CD14-positive monocyte (primary cell): Measurements from ENCODE around the gene TMED8. TPM values are rescaled to one million over a fixed set of nuclear protein-coding genes. Genes with fewer than 3 reads are reported as not detected.
"Not testable (repeated sequence)": the region's sequence is repeated elsewhere in the genome, so short reads cannot be mapped to it uniquely, and the experiment has no call there.

Experiments used
- DNase-seq, 3 donors: peaks; one replicate each; pipeline ENCODE4 v3.0.0-alpha.2; 2011 to 2022
- H2AFZ ChIP-seq: 2 replicates; pipeline ENCODE4 v1.6.0; 2012; ENCODE audit warnings: mild to moderate bottlenecking, low read depth, low read length, inconsistent platforms; ENCODE audit not compliant: insufficient read depth, poor library complexity, severe bottlenecking
- H3K27ac ChIP-seq, 2 donors: 1 replicate in 1 of 2; 2 replicates in 1 of 2; pipeline ENCODE4 v1.5.1; 2012 to 2013; ENCODE audit warnings: low read length in 2 of 2, control low read depth in 1 of 2, inconsistent platforms in 1 of 2, low read depth in 1 of 2, mild to moderate bottlenecking in 1 of 2
- H3K27me3 ChIP-seq, 2 donors: one replicate each; pipeline versions ENCODE4 v1.6.0 to v1.6.1; 2011 to 2013; ENCODE audit warnings: low read length in 2 of 2; ENCODE audit not compliant: control insufficient read depth in 2 of 2, insufficient read depth in 2 of 2
- H3K36me3 ChIP-seq, 2 donors: replicated peaks in 1 of 2; 1 replicate in 1 of 2; 2 replicates in 1 of 2; pipeline versions ENCODE4 v1.5.1 to v1.6.1; 2012 to 2013; ENCODE audit warnings: low read length in 2 of 2, control low read depth in 1 of 2, inconsistent platforms in 1 of 2, mild to moderate bottlenecking in 1 of 2; ENCODE audit not compliant: insufficient read depth in 2 of 2, control insufficient read depth in 1 of 2
- H3K4me1 ChIP-seq, 2 donors: 1 replicate in 1 of 2; 2 replicates in 1 of 2; pipeline versions ENCODE4 v1.5.1 to v1.6.1; 2012 to 2013; ENCODE audit warnings: low read length in 2 of 2, control low read depth in 1 of 2, inconsistent platforms in 1 of 2, mild to moderate bottlenecking in 1 of 2, moderate library complexity in 1 of 2; ENCODE audit not compliant: insufficient read depth in 2 of 2, control insufficient read depth in 1 of 2
- H3K4me2 ChIP-seq: replicated peaks from 2 replicates; pipeline ENCODE3; 2012; ENCODE audit warnings: low read length, moderate library complexity, mild to moderate bottlenecking; ENCODE audit not compliant: poor library complexity, severe bottlenecking; ENCODE audit errors: extremely low read depth
- H3K4me3 ChIP-seq, 3 experiments: fragments of 200-600 bp in 1 of 3; sonication (generic) in 1 of 3; replicated peaks in 1 of 3; 1 replicate in 2 of 3; 2 replicates in 1 of 3; pipeline ENCODE4 v1.5.1; 2011 to 2013; ENCODE audit warnings: low read length in 3 of 3, mild to moderate bottlenecking in 3 of 3, control low read depth in 2 of 3, low read depth in 2 of 3, inconsistent platforms in 1 of 3, moderate library complexity in 1 of 3
- H3K79me2 ChIP-seq: 2 replicates; pipeline ENCODE4 v1.6.0; 2012; ENCODE audit warnings: mild to moderate bottlenecking, control low read depth, inconsistent platforms, low read length, moderate library complexity; ENCODE audit not compliant: insufficient read depth
- H3K9ac ChIP-seq: 2 replicates; pipeline ENCODE4 v1.6.0; 2017; ENCODE audit warnings: low read length, mild to moderate bottlenecking; ENCODE audit not compliant: insufficient read depth, poor library complexity, severe bottlenecking
- H3K9me3 ChIP-seq, 2 donors: replicated peaks in 1 of 2; 1 replicate in 1 of 2; 2 replicates in 1 of 2; pipeline versions ENCODE4 v1.5.1 to v1.6.1; 2012 to 2013; ENCODE audit warnings: low read length in 2 of 2, control low read depth in 1 of 2; ENCODE audit not compliant: control insufficient read depth in 1 of 2, insufficient read depth in 1 of 2
- H4K20me1 ChIP-seq: 2 replicates; pipeline ENCODE4 v1.6.0; 2012; ENCODE audit warnings: mild to moderate bottlenecking, low read length, control low read depth, moderate library complexity; ENCODE audit not compliant: insufficient read depth
- H3K27ac Mint-ChIP-seq, 7 donors: one replicate each; pipeline ENCODE4 v1.8.0; 2020; ENCODE audit warnings: mild to moderate bottlenecking in 7 of 7, mixed read lengths in 7 of 7, moderate library complexity in 6 of 7, inconsistent platforms in 2 of 7
- H3K27me3 Mint-ChIP-seq, 3 donors: one replicate each; pipeline ENCODE4 v1.8.0; 2021 to 2022; ENCODE audit warnings: low read depth in 3 of 3, mild to moderate bottlenecking in 3 of 3, mixed read lengths in 3 of 3, moderate library complexity in 3 of 3, inconsistent platforms in 1 of 3
- H3K36me3 Mint-ChIP-seq, 2 donors: one replicate each; pipeline ENCODE4 v1.8.0; 2020; ENCODE audit warnings: mixed read lengths in 2 of 2, inconsistent platforms in 1 of 2, mild to moderate bottlenecking in 1 of 2
- H3K4me1 Mint-ChIP-seq: one replicate; pipeline ENCODE4 v1.8.0; 2020; ENCODE audit warnings: mild to moderate bottlenecking, mixed read lengths
- H3K4me3 Mint-ChIP-seq, 2 donors: one replicate each; pipeline ENCODE4 v1.8.0; 2020; ENCODE audit warnings: mild to moderate bottlenecking in 2 of 2, mixed read lengths in 2 of 2, moderate library complexity in 1 of 2
- H3K9me3 Mint-ChIP-seq, 7 donors: one replicate each; pipeline ENCODE4 v1.8.0; 2020 to 2022; ENCODE audit warnings: mixed read lengths in 7 of 7, mild to moderate bottlenecking in 6 of 7, moderate library complexity in 6 of 7, inconsistent platforms in 2 of 7
- WGBS: methylation state at CpG from one replicate; pipeline ENCODE4 v1.1.5; 2013; ENCODE audit warnings: missing lambda C conversion rate; ENCODE audit not compliant: insufficient coverage; 5-methylcytosine and 5-hydroxymethylcytosine counted together
- intact Hi-C, 2 donors: fragments of 100-400 bp; cut with micrococcal nuclease; formaldehyde crosslinking; loops; one replicate each; pipeline versions ENCODE4 v1.15.0 to v1.15.1; 2023
- polyA plus RNA-seq, 3 donors: library from polyadenylated mRNA; depleted of rRNA in 1 of 3; unstranded in 2 of 3; stranded (reverse) in 1 of 3; fragments of 300-500 nt in 2 of 3; fragments of >200 nt in 1 of 3; fragmentation: Illumina TruSeq in 2 of 3; gene quantifications; 1 replicate in 2 of 3; 2 replicates in 1 of 3; pipeline ENCODE4 v1.2.3, GENCODE V29; 2012 to 2021
- TF ChIP-seq, protein P1 (sequence below): fragments of 200-600 bp; IDR thresholded peaks from one replicate; pipeline ENCODE4 v1.8.0; 2022; ENCODE audit warnings: antibody characterized with exemption, mild to moderate bottlenecking

The TMED8 gene
- polyA plus RNA-seq, 3 donors: 5.4 to 6.2 (median 6.1) TPM

- no peaks in the 10 kb centered on the region for H3K9me3 Mint-ChIP-seq
- H3K79me2 ChIP-seq: no peaks in the 10 kb centered on the region
- no peaks in the 10 kb centered on the region for H3K27me3 ChIP-seq
- H3K9me3 ChIP-seq: no peaks in the 10 kb centered on the region
- no peak overlapping the region for H3K27ac ChIP-seq
- H3K4me1 ChIP-seq: no peaks in the 10 kb centered on the region
- no peak for DNase-seq
- H3K9ac ChIP-seq: no peak overlapping the region
- no peak overlapping the region for H3K4me2 ChIP-seq
- TF ChIP-seq, protein P1, sequence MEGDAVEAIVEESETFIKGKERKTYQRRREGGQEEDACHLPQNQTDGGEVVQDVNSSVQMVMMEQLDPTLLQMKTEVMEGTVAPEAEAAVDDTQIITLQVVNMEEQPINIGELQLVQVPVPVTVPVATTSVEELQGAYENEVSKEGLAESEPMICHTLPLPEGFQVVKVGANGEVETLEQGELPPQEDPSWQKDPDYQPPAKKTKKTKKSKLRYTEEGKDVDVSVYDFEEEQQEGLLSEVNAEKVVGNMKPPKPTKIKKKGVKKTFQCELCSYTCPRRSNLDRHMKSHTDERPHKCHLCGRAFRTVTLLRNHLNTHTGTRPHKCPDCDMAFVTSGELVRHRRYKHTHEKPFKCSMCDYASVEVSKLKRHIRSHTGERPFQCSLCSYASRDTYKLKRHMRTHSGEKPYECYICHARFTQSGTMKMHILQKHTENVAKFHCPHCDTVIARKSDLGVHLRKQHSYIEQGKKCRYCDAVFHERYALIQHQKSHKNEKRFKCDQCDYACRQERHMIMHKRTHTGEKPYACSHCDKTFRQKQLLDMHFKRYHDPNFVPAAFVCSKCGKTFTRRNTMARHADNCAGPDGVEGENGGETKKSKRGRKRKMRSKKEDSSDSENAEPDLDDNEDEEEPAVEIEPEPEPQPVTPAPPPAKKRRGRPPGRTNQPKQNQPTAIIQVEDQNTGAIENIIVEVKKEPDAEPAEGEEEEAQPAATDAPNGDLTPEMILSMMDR: no peak
- peaks cover 67 to 73% of the 10 kb centered on the region in 2 donors for H3K36me3 Mint-ChIP-seq
- intact Hi-C loops: no loop called here
- H3K4me3 Mint-ChIP-seq: no peak overlapping the region
- no peaks in the 10 kb centered on the region for H3K27me3 Mint-ChIP-seq
- no peak overlapping the region for H2AFZ ChIP-seq
- no peak overlapping the region for H3K4me3 ChIP-seq
- H3K36me3 ChIP-seq: peaks cover 49 to 84% of the 10 kb centered on the region in 2 donors
- WGBS: no CpG with 5 or more reads among the region's 2 CpGs
- H3K4me1 Mint-ChIP-seq: no peaks in the 10 kb centered on the region
- no peaks in the 10 kb centered on the region for H4K20me1 ChIP-seq
- H3K27ac Mint-ChIP-seq: peak overlapping the region in 1 of 7 donors; percentile 13
Measured at GRCh38 chr14:77338302-77338701, 38.6 kb downstream of the TMED8 start.

DNA sequence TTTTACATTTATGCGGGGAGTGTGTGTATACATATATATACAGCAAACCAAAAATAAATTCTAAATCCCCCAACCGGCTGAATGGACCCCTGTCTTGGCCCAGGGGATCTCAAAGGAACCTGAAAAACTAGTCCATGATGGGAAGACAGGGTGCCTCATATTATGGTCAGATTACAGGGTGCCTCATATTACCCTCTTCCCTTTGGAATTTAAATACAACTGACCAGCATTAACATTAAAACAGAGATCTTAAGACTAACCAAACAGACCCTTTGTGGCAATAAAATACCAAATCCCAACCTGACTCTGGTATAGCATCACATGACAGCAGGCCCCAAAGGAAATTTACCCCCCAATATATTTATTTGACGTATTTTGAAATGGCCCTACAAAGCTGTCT, 39.0 kb downstream of the TMED8 start:
- no peaks in the 10 kb centered on the region for H3K9me3 ChIP-seq
- no peaks in the 10 kb centered on the region for H3K27me3 ChIP-seq
- no peaks in the 10 kb centered on the region for H3K9me3 Mint-ChIP-seq
- no peak overlapping the region for H3K4me3 ChIP-seq
- no peaks in the 10 kb centered on the region for H3K79me2 ChIP-seq
- no peaks in the 10 kb centered on the region for H3K27me3 Mint-ChIP-seq
- TF ChIP-seq, protein P1: no peak
- no peak overlapping the region for H3K9ac ChIP-seq
- H3K4me1 Mint-ChIP-seq: no peaks in the 10 kb centered on the region
- peak overlapping the region in 1 of 7 donors; percentile 36 for H3K27ac Mint-ChIP-seq
- DNase-seq: no peak
- no peaks in the 10 kb centered on the region for H3K4me1 ChIP-seq
- no peak overlapping the region for H3K4me3 Mint-ChIP-seq
- intact Hi-C loops: no loop called here
- no CpG with 5 or more reads among the region's 3 CpGs for WGBS
- H3K4me2 ChIP-seq: no peak overlapping the region
- no peak overlapping the region for H3K27ac ChIP-seq
- H4K20me1 ChIP-seq: no peaks in the 10 kb centered on the region
- peaks cover 63 to 72% of the 10 kb centered on the region in 2 donors for H3K36me3 Mint-ChIP-seq
- peaks cover 45 to 80% of the 10 kb centered on the region in 2 donors for H3K36me3 ChIP-seq
- no peak overlapping the region for H2AFZ ChIP-seq

GRCh38 chr14:77337255-77337654, 39.6 kb downstream of the TMED8 start:
- H3K36me3 ChIP-seq: peaks cover 39 to 74% of the 10 kb centered on the region in 2 donors
- Mint-ChIP-seq H3K27ac (peak overlapping the region in 1 of 7 donors; percentile 43), H3K36me3 (peaks cover 57 to 65% of the 10 kb centered on the region in 2 donors)
- H3K9me3 ChIP-seq, H3K79me2 ChIP-seq, H3K9ac ChIP-seq, H3K27me3 Mint-ChIP-seq, H3K9me3 Mint-ChIP-seq, H3K27me3 ChIP-seq, intact Hi-C loops, H3K4me3 Mint-ChIP-seq, H3K4me2 ChIP-seq, H3K4me1 Mint-ChIP-seq, H4K20me1 ChIP-seq, H3K27ac ChIP-seq, H3K4me1 ChIP-seq, H3K4me3 ChIP-seq, H2AFZ ChIP-seq, DNase-seq: not testable (repeated sequence)
- 100% methylated on average over 8 of the region's 9 CpGs for WGBS
